ENCODE measurements around the gene MRPL53. TPM values are rescaled to one million over a fixed set of nuclear protein-coding genes. Genes with fewer than 3 reads are reported as not detected.

Gene MRPL53
- total and polyA plus RNA-seq, 9 of the 15 experiments (the other 6 are each of a cell fraction or from before 2014, with no cell fraction given), result 11.5 to 87.9 (median 41.1) TPM

GRCh38 chr2:74440378-74441169 lies 31.9 kb downstream of the MRPL53 start (continued):
- TF ChIP-seq, protein P1, sequence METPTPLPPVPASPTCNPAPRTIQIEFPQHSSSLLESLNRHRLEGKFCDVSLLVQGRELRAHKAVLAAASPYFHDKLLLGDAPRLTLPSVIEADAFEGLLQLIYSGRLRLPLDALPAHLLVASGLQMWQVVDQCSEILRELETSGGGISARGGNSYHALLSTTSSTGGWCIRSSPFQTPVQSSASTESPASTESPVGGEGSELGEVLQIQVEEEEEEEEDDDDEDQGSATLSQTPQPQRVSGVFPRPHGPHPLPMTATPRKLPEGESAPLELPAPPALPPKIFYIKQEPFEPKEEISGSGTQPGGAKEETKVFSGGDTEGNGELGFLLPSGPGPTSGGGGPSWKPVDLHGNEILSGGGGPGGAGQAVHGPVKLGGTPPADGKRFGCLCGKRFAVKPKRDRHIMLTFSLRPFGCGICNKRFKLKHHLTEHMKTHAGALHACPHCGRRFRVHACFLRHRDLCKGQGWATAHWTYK (CRISPR knock-in tag; IDR thresholded peaks at IDR 0.05), result no peak
- TF ChIP-seq SAFB (IDR thresholded peaks at IDR 0.05; ENCODE audit: borderline replicate concordance, low read depth, low read length) (peak; percentile 90), MXI1 (IDR thresholded peaks at IDR 0.05; ENCODE audit: low read depth, low read length) (no peak), GABPB1 (CRISPR knock-in tag; IDR thresholded peaks at IDR 0.05) (no peak), SIN3B (IDR thresholded peaks at IDR 0.05; ENCODE audit: low read depth) (peak; percentile 28; the same call in 1 of the 2 replicates), SLC30A9 (CRISPR knock-in tag; IDR thresholded peaks at IDR 0.05) (no peak), ETV6 (IDR thresholded peaks at IDR 0.05; ENCODE audit: borderline replicate concordance in 1 of 2, low read depth in 2 of 2, low read length in 1 of 2) (no peak), ETV6 (CRISPR knock-in tag; IDR thresholded peaks at IDR 0.05; ENCODE audit: borderline replicate concordance) (no peak), PTRF (tag; IDR thresholded peaks at IDR 0.05) (no peak), ZNF253 (CRISPR knock-in tag; conservative IDR thresholded peaks at IDR 0.05) (no peak), SP1 (CRISPR knock-in tag; IDR thresholded peaks at IDR 0.05) (peak; percentile 65; the same call in 1 of the 2 replicates), HMGN3 (IDR thresholded peaks at IDR 0.05; ENCODE audit: borderline replicate concordance, extremely low read depth, insufficient read length, low read depth, low read length) (peak; percentile 87), LCOR (CRISPR knock-in tag; IDR thresholded peaks at IDR 0.05) (peak; percentile 53; the same call in 1 of the 2 replicates), YY1 (IDR thresholded peaks at IDR 0.05; ENCODE audit: borderline replicate concordance in 1 of 3, control insufficient read depth in 1 of 3, extremely low read depth in 1 of 3, insufficient read depth in 3 of 3, insufficient read length in 1 of 3, insufficient replicate concordance in 2 of 3, low read depth in 1 of 3, low read length in 2 of 3) (peak in 2 of 3 experiments; percentile 39 to 54), MTF1 (CRISPR knock-in tag; IDR thresholded peaks at IDR 0.05; ENCODE audit: borderline replicate concordance) (no peak), HDAC3 (IDR thresholded peaks at IDR 0.05; ENCODE audit: borderline replicate concordance, partially characterized antibody) (no peak), NRF1 (conservative IDR thresholded peaks at IDR 0.05 in 1 of 2, IDR thresholded peaks at IDR 0.05 in 1 of 2) (peak; percentile 42 to 61; a peak in 3 of 4 replicates), ZNF507 (tag; conservative IDR thresholded peaks at IDR 0.05) (no peak), ZNF740 (CRISPR knock-in tag; IDR thresholded peaks at IDR 0.05) (peak; percentile 86), ZNF740 (tag; IDR thresholded peaks at IDR 0.05) (no peak), TAF1 (IDR thresholded peaks at IDR 0.05; ENCODE audit: control insufficient read depth, extremely low read depth, insufficient read depth, low read length, severe bottlenecking) (peak; percentile 60), NONO (IDR thresholded peaks at IDR 0.05; ENCODE audit: low read depth in 2 of 2, low read length in 1 of 2) (peak in 1 of 2 experiments; percentile 55; a peak in 1 of 4 replicates), ATF1 (CRISPR knock-in tag; IDR thresholded peaks at IDR 0.05) (no peak), ATF1 (tag; IDR thresholded peaks at IDR 0.05) (peak; percentile 44)
